HL-60 (cell line): ENCODE data around the gene AFAP1L2.

Experiments used
- GABPA ChIP-seq: IDR thresholded peaks from 2 replicates; pipeline ENCODE4 v1.6.1; 2012; ENCODE audit warnings: low read depth
- POLR2AphosphoS5 ChIP-seq: IDR thresholded peaks from 2 replicates; pipeline ENCODE4 v1.6.1; 2012; ENCODE audit warnings: low read depth
- SPI1 ChIP-seq: IDR thresholded peaks from 2 replicates; pipeline ENCODE4 v1.6.1; 2012; ENCODE audit warnings: low read depth, mild to moderate bottlenecking, borderline replicate concordance
- TF ChIP-seq, protein P1 (sequence below): IDR thresholded peaks from one replicate; pipeline ENCODE4 v1.5.1; 2011; ENCODE audit warnings: low read length, control low read depth, inconsistent platforms; ENCODE audit not compliant: insufficient read depth
- TF ChIP-seq, protein P2 (sequence below): IDR thresholded peaks from 2 replicates; pipeline ENCODE4 v1.6.1; 2012; ENCODE audit warnings: low read depth; ENCODE audit not compliant: insufficient replicate concordance

DNA sequence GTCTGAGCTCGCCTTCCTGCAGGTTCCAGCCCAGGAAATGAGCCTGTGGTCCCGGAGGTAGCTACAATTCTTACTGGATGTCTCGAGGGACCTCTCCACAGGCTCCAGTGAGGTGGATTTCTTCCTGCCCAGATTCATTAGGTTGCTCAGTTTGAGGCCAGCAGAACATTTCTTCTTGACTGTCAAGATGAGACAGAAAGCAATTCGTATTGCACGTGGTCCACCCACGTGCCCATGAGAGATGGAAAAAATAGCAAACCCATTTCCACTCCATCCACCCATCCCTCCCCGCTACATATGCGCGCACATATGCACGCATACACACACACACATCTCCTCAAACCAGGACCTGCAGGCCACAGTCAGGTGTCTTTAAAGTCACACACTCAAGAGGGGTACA, 96.6 kb downstream of the AFAP1L2 start:
- TF ChIP-seq POLR2AphosphoS5 (no peak), SPI1 (no peak), GABPA (no peak)
- TF ChIP-seq, protein P1, sequence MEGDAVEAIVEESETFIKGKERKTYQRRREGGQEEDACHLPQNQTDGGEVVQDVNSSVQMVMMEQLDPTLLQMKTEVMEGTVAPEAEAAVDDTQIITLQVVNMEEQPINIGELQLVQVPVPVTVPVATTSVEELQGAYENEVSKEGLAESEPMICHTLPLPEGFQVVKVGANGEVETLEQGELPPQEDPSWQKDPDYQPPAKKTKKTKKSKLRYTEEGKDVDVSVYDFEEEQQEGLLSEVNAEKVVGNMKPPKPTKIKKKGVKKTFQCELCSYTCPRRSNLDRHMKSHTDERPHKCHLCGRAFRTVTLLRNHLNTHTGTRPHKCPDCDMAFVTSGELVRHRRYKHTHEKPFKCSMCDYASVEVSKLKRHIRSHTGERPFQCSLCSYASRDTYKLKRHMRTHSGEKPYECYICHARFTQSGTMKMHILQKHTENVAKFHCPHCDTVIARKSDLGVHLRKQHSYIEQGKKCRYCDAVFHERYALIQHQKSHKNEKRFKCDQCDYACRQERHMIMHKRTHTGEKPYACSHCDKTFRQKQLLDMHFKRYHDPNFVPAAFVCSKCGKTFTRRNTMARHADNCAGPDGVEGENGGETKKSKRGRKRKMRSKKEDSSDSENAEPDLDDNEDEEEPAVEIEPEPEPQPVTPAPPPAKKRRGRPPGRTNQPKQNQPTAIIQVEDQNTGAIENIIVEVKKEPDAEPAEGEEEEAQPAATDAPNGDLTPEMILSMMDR = no peak
- TF ChIP-seq, protein P2, sequence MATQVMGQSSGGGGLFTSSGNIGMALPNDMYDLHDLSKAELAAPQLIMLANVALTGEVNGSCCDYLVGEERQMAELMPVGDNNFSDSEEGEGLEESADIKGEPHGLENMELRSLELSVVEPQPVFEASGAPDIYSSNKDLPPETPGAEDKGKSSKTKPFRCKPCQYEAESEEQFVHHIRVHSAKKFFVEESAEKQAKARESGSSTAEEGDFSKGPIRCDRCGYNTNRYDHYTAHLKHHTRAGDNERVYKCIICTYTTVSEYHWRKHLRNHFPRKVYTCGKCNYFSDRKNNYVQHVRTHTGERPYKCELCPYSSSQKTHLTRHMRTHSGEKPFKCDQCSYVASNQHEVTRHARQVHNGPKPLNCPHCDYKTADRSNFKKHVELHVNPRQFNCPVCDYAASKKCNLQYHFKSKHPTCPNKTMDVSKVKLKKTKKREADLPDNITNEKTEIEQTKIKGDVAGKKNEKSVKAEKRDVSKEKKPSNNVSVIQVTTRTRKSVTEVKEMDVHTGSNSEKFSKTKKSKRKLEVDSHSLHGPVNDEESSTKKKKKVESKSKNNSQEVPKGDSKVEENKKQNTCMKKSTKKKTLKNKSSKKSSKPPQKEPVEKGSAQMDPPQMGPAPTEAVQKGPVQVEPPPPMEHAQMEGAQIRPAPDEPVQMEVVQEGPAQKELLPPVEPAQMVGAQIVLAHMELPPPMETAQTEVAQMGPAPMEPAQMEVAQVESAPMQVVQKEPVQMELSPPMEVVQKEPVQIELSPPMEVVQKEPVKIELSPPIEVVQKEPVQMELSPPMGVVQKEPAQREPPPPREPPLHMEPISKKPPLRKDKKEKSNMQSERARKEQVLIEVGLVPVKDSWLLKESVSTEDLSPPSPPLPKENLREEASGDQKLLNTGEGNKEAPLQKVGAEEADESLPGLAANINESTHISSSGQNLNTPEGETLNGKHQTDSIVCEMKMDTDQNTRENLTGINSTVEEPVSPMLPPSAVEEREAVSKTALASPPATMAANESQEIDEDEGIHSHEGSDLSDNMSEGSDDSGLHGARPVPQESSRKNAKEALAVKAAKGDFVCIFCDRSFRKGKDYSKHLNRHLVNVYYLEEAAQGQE = no peak
